HL-60/S4 (cell line): ENCODE data around the gene FXYD3.

Experiments
- in situ Hi-C: fragments of 300-500 bp; cut with MboI; formaldehyde crosslinking; loops from 2 replicates; pipeline ENCODE4 v1.14.3; 2022; ENCODE audit warnings: low sequenced_read_pairs

Gene FXYD3

DNA sequence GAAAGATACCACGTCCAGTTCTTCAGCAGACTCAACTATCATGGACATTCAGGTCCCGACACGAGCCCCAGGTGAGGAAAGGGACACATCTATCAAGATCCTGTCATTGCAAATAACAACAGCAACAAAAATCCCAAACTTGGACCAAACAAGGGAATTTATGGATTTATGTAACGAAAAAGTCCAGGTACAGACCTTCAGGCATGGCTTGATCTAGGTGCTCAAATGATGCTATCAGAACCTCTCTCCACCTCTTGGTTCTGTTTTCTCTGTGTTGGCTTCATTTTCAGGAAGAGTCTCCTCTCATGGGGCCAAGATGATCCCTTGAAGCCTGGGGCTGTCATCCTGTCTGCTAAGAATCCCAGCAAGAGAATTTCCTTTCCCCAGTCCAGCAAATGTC is 41.8 kb downstream of the FXYD3 start:
- in situ Hi-C loops: no loop called here

DNA sequence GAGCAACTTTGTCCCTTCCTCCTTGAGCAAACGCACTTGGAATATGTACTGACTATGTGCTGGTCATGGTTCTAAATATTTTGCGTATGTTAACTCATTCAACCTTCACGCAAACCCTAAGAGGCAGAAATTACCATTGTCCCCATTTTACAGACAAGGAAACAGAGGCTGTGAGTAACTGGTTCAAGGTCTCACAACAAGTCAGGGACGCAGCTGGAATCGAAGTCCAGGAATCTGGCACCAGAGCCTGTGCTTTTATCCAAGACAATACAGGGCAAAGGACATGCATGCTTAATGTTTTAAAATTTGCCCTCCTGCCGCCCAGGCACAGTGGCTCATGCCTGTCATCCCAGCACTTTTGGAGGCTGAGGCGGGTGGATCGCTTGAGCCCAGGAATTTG is 44.0 kb downstream of the FXYD3 start:
- in situ Hi-C loops: no loop called here

- in situ Hi-C loops: no loop called here
Measured at GRCh38 chr19:35160629-35161433, 45.2 kb downstream of the FXYD3 start.

DNA sequence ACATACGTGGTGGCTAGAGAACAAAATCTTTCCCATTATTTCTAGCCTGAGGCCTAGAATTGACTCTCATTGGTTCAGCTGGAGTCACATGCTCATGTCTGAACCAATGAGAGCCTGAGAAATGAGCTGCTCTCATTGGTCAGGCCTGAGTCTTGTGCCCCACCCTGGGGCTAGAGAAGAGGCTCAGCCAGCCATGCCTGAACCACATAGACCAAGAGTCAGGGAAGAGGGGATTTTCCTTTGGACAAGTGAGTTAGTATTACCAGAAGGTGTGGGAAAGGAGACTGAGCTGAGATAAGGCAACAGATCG is 45.8 kb downstream of the FXYD3 start:
- in situ Hi-C loops: no loop called here

DNA sequence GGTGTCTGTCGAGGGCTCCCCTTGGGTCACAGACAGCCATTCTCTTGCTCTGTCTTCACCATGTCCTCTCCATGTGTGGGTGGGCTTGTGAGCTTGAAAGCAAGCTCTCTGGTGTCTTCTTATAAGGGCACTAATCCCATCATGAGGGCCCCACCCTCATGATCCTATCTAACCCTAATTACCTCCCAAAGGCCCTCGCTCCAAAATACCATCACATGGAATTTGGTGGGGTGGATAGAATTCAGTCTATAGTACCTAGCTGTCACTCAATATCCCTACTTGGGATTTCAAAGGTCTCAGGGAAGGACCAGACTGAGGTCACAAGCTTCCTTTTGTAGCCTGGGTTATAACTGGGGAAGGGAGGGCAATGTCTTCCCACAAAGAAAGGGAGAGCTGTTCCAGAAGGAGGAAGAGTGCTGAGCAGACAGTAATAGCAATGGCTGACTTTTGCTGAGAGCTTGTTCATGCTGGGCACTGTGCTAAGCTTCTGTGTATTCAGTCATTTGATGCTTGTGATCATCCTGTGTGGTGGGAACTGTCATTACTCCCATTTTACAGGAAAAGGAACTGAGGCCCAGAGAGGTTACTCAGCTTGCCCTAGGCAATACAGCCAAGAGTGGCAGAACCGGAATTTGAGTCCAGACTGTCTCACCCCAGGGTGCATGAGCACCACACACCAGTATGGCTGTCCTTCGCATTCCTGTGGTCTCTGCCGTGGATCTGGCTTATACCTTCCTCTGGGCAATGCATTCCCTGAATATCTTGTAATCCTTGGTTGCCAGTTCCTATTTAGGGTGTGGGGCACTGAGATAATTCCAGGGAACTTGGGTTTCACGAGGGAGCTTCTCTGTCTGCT is 47.1 kb downstream of the FXYD3 start:
- in situ Hi-C loops: no loop called here

DNA sequence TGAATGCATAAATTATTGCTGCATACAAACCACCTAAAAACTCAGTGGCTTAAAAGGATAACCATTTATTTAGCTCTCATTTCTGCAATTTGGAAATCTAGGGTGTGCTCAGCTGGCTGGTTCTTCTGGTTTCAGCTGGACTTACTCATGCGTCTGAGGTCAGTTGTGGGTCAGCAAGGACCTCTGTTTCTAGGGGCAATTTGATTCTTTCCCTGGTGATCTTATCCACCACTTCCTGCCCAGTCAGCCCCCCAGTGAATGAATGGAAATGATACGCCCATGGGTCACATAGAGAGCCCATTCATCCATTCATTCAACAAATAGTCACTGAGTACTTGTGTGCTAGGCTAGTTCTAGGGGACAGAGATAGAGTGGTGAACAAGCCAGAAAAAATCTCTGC is 48.8 kb downstream of the FXYD3 start:
- in situ Hi-C loops: no loop called here

DNA sequence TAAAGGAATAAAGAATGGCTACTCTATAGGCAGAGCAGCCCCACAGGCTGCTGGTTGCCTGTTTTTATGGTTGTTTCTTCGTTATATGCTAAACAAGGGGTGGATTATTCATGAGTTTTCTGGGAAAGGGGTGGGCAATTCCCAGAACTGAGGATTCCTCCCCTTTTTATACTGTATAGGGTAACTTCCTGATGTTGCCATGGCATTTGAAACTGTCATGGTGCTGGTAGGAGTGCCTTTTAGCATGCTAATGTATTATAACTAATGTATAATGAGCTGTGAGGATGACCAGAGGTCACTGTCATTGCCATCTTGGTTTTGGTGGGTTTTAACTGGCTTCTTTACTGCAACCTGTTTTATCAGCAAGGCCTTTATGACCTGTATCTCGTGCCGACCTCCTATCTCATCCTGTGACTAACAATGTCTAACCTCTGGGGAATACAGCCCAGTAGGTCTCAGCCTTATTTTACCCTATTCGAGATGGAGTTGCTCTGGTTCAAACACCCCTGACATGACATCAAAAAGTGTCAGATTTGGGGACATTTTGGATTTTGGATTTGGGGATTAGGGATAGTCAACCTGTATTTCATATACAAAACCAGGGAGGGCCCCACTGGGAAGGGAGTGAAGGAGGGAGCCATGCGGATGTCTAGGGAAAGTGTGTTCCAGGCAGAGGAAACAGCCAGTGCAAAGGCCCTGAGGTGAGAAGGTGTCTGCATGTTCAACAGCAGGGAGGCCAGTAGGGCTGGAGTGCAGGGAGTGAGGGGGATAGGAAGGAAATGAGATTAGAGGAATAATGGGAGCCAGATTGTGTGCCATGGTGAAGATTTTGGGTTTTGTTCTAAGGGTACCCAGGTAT is 49.8 kb downstream of the FXYD3 start:
- in situ Hi-C loops: no loop called here

DNA sequence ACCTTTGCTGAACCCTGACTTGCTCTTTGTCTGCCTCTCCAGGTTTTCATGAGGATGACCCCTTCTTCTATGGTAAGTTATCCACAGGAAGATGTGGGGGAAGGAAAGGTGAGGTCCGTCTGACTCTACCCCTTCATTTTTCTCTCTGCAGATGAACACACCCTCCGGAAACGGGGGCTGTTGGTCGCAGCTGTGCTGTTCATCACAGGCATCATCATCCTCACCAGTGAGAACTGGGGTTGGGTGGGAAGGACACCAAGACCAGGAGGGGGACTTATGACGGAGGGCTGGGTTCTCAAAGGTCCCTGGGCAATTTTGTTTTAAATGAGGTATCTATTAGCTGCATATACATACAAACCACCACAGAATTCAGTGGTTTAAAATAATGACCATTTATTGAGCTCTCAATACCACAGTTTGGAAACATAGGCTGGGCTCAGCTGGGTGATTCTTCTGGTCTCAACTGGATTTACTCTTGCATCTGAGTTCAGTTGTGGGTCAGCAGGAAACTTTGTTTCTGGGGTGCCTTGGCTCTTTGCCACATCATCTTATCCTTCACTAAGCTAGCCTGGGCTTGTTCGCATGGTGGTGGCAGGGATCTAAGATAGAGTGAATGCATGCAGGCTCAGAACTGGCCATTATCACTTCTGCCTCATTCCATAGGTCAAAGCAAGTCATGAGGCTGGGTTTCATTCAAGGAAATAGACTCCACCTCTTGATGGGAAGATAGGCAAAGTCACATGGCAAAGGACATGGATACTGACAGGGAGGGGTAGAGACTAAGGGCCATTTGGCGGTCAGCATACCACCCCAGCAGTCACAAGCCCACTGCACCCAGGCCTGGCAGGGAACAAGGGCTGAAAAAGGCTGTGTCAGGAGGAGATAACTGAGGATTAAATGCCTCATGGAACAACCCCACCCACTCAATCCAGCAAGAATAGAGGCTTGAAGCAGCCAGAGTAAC is 50.8 kb downstream of the FXYD3 start:
- in situ Hi-C loops: no loop called here

- in situ Hi-C loops: no loop called here
Measured at GRCh38 chr19:35167251-35168119, 51.9 kb downstream of the FXYD3 start.

GRCh38 chr19:35168196-35168595 is 52.6 kb downstream of the FXYD3 start:
- in situ Hi-C loops: no loop called here

GRCh38 chr19:35169221-35169995 is 53.8 kb downstream of the FXYD3 start:
- in situ Hi-C loops: no loop called here

GRCh38 chr19:35170359-35171061 is 54.9 kb downstream of the FXYD3 start:
- in situ Hi-C loops: no loop called here

DNA sequence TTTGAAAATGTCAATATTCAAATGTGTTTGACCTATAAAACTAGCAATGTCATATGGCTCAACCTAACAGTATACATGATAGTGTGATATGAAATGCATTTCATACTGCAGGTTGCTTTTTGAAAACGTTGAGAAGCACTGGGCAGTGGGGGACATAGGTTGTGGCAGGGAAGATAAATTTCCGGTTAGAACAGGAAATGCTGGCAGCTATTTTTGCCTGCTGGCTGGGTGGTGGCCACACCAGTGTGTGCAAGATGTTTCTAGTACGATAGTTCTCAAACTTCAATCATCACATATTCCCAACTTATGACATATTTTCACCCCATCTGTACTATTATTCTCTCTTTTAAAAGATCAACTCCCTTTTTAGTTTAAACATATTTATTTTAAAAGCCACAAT is 56.1 kb downstream of the FXYD3 start:
- in situ Hi-C loops: no loop called here
